ENCODE data around the gene FES.
A peak's percentile ranks its signal among the peaks of the same experiment; 100 is the strongest.

Gene FES

GRCh38 chr15:90876046-90876445 is 8.3 kb upstream of the FES start:
- DNase-seq (ENCODE audit: low read depth in 2 of 2): no peak

- no peak for DNase-seq (ENCODE audit: low read depth in 2 of 2)
Measured at GRCh38 chr15:90876512-90877170, 7.7 kb upstream of the FES start.

GRCh38 chr15:90877315-90877714 is 7.0 kb upstream of the FES start:
- no peak for DNase-seq (ENCODE audit: low read depth in 2 of 2)

- DNase-seq (ENCODE audit: low read depth in 2 of 2): no peak
Measured at GRCh38 chr15:90877996-90878395, 6.3 kb upstream of the FES start.

- DNase-seq (ENCODE audit: low read depth in 2 of 2): no peak
Measured at GRCh38 chr15:90878660-90879059, 5.6 kb upstream of the FES start.

GRCh38 chr15:90879730-90880366 is 4.5 kb upstream of the FES start:
- DNase-seq (ENCODE audit: low read depth in 2 of 2): no peak

GRCh38 chr15:90880381-90881145 is 3.7 kb upstream of the FES start:
- no peak for DNase-seq (ENCODE audit: low read depth in 2 of 2)

GRCh38 chr15:90881181-90881977 is 2.9 kb upstream of the FES start:
- DNase-seq (ENCODE audit: low read depth in 2 of 2): no peak

GRCh38 chr15:90881978-90882721 is 2.2 kb upstream of the FES start:
- DNase-seq (ENCODE audit: low read depth in 2 of 2): no peak

GRCh38 chr15:90882781-90883525 is 1.4 kb upstream of the FES start:
- DNase-seq (ENCODE audit: low read depth in 2 of 2): no peak

- DNase-seq (ENCODE audit: low read depth in 2 of 2): no peak
Measured at GRCh38 chr15:90883526-90883975, 753 bp upstream of the FES start.

- DNase-seq (ENCODE audit: low read depth in 2 of 2): no peak
Measured at GRCh38 chr15:90884719-90885431, 571 bp downstream of the FES start.

GRCh38 chr15:90885432-90886290 is 1.4 kb downstream of the FES start:
- DNase-seq (ENCODE audit: low read depth in 2 of 2): peak; percentile 59 to 79

GRCh38 chr15:90886291-90886614 is 1.9 kb downstream of the FES start:
- no peak for DNase-seq (ENCODE audit: low read depth in 2 of 2)

- no peak for DNase-seq (ENCODE audit: low read depth in 2 of 2)
Measured at GRCh38 chr15:90887037-90887481, 2.8 kb downstream of the FES start.

GRCh38 chr15:90889313-90889730 is 5.0 kb downstream of the FES start:
- DNase-seq (ENCODE audit: low read depth in 2 of 2): no peak

- DNase-seq (ENCODE audit: low read depth in 2 of 2): no peak
Measured at GRCh38 chr15:90889736-90890456, 5.6 kb downstream of the FES start.

GRCh38 chr15:90890839-90891238 is 6.5 kb downstream of the FES start:
- no peak for DNase-seq (ENCODE audit: low read depth in 2 of 2)

All from stimulated activated CD4-positive, alpha-beta T cell treated with anti-CD3 and anti-CD28 coated beads, Interleukin-1b, Interleukin-23, amount 100 ng/mL, for 1 hour (primary cell).